Suppressor macrophage treated with lipopolysaccharide for 1 hour (primary cell): ENCODE data around the gene PCBP2.

ENCODE experiments used
- DNase-seq, 3 donors: peaks; one replicate each; pipeline ENCODE4 v3.0.0-alpha.2; 2020 to 2022

PCBP2 gene

DNA sequence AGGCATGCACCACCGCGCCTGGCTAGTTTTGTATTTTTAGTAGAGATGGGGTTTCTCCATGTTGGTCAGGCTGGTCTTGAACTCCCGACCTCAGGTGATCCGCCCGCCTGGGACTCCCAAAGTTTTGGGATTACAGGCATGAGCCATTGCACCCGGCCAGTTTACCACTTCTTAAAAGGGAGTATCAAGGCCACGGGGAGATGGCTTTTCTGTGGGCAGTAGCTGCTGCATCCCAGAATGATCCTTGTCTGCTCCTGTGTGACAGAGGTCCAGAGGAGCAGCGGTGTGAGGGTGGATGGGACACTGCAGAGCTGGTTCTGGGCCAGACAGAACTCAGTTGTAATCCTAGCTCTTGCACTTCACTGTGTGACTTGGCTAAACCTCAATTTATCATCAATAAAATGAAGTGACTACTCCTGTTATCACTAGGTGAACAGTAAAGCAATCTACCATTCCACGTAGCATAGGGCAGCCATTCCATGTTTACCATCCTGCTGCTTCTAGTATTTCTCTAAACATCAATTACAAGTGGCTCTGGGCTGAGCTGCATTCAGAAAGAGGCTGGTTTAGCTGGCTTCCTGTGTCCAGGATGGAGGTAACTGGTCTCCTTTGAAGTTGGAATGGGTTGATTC lies 58.4 kb downstream of the PCBP2 start:
- DNase-seq, result no peak

DNA sequence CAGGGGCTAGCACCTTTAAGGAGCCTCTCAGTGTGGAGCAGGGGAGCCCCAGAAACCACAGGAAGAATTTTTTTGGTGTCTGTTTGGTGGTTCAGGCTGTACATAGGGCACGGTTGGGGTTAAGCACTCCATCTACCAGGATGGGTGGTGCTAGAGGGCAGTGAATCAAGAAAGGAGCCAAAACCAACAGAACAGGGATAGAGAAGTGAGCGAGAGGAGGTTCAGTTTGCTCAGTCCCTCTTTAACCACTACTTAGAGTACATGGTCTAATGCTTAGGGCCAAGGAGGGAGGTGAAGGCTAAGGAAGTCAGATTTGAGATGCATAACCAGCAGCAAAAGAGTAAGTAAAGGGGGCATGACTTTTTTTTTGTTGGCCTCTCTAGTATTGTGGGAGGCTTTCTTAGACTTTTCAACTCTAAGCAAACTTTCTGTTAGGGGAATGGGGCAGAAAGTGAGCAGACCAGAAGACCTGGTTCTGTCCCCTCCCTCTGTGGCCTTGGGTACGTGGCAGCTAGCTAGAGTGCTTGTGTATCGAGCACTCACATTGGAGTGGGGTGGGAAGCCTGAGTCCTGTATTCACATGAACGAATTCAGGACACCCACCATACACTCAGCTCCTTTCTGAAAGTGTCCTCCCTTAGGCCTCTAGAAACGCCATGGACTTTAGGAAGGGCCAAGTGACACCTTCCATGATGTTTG lies 62.0 kb downstream of the PCBP2 start:
- no peak for DNase-seq

DNA sequence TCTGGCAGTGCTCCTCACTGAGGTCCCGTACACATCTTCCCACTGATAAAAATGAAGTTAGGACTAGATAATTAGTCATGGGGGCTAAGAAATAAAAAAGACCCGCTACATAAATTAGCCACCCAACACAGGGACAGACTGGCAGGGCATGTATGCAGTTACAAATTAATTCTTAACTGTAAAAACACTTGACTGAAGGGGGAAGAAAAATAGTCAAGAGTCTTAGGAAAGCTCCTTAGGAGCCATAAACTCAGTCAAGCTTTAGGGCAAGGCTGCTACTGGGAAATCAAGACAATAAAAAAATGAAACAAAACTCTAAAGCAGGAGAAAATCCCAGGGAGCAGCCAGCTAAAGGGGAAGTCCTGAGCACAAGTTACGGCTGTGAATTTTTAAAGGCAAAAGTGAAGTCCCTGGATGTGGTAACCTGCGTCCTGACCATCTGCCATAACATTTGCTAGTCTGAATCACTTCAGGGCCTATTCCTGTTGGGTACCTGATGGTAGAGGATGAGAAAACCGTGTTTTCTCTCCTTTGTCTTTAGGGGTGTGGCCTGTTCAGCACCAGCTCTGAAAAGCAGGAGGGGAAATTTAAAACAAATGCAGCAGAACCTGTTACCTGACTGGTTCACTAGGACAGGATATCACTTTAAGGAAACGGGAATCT lies 62.9 kb downstream of the PCBP2 start:
- peak in 1 of 3 donors; percentile 8 for DNase-seq

DNA sequence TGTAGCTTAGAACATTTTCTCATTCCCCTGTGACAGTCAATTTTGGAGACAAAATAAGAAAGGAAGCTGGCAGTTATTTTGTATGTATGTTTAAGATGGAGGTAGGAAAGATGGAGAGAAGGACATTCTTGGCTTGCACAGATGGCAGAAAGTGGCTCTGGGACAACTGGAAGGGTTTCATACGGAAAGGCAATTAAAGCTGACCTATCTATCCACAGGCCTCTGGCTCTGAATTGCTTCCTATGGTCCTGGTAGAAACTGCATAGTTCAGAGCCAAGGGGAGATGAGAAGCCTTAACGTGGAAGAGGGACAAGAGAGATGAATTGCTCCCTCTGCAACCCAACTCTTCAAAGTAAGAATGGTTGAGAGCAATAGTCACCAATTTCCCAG lies 63.4 kb downstream of the PCBP2 start:
- DNase-seq, result no peak

DNA sequence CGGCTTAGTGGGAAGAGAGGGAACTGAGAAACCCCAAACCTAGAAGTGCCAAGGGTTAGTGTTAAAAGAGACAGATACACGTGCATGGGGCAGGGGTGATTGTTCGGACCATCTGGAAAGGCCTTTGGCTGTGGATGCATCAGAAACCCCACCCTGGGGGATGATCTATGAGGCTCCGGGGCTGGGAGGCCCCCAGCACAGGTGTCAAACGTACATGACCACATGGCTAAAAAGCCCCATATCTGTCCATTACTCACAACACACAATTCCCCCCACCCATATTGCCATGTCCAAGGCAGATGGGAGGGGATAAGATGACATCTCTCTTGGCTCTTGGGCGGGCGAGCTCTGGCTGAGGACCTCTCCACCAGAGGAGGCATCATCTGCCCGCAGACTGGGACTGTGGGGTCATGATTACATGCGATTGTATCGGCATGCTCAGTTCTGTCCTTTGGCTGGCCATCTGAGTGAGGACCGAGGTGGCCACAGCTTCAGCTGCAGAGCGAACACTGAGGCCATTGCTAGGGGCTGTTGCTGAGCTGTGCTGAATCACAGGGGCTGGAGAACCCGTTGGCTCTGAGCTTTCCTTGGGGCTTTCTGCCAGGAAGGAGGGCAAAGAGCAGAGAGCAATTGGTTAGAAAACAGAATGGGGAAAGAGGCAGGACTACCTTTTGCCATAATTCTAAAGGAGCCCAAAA lies 65.0 kb downstream of the PCBP2 start:
- DNase-seq, result no peak

DNA sequence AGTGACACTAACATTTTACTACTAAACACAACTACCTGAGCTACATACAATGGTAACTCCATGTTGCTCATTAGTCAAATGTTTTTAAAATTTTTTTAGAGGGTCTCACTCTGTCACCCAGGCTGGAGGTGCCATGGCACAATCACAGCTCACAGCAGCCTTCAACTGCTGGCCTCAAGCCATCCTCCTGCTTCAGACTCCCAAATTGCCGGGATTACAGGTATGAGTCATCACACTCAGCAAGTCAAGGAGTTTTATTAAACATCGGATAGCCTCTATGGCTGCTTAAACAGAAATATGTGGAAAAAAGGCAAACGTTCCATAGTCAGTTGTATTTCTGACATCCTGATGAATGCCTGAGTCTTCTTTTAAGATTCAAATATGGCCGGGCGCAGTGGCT lies 66.5 kb downstream of the PCBP2 start:
- no peak for DNase-seq

DNA sequence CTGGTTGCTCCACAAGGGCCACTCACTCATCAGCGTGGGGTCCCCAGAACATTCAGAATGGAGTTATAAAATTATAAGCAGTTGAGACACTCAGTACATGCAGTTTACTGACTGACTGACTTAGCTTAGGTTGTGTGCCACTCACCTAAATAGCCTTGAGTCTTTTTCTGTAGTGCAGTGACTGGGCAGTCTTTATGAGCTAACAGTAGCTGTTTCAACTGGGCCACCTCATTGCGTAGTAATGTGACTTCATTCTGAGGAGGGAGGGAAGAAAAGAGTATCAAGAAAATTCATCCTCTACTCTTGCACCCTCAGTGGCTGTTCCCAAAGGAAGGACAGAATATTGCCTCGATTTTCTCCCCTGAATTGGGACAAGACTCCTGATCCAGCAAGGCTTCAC lies 71.2 kb downstream of the PCBP2 start:
- no peak for DNase-seq

DNA sequence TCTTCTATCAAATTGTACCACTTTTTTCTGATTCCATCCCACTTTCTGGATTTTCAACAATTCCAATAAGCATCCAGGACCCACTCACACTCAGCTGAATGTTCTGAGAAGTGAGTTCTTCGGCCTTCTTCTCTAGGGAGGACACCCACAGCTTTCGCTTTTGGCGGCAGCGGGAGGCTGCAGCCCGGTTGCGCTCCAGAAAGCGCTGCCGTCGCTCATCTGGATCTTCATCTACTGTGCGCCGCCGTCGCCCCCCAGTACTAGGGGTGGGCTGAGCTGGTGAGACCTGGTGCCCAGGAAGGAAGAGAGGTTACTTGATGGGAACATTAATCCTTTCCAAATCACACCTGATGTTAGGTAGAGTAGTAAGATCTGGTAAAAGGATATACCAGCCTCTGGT lies 72.6 kb downstream of the PCBP2 start:
- no peak for DNase-seq

DNA sequence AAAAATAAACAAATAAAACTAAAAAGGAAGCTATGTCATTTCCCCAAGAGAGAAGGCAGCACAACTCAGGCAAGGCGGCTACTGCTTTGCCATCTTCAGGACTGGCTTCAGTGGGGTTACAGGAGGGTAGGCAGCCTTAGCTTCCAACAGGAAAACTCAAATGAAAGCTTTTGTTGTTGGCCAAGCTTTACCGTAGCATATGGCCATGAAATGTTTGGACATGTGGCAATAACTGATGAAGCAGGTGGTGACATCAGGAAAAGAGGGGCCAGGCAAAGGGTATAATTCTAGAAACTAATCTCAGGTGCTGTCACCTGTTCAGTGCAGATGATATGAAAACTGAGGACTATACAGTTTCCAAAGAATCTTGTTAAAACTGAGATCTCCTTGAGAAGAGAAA lies 78.2 kb downstream of the PCBP2 start:
- DNase-seq, result no peak
